Measurements from ENCODE around the gene CCDC107.

The CCDC107 gene

GRCh38 chr9:35702696-35703095 is 44.6 kb downstream of the CCDC107 start:
- no peak for DNase-seq (ENCODE audit: low read depth)

GRCh38 chr9:35703906-35704672 is 46.0 kb downstream of the CCDC107 start:
- DNase-seq (ENCODE audit: low read depth): no peak

GRCh38 chr9:35705372-35705771 is 47.3 kb downstream of the CCDC107 start:
- DNase-seq (ENCODE audit: low read depth): no peak

- DNase-seq (ENCODE audit: low read depth): no peak
Measured at GRCh38 chr9:35705836-35706430, 47.8 kb downstream of the CCDC107 start.

- no peak for DNase-seq (ENCODE audit: low read depth)
Measured at GRCh38 chr9:35706951-35707350, 48.9 kb downstream of the CCDC107 start.

- no peak for DNase-seq (ENCODE audit: low read depth)
Measured at GRCh38 chr9:35708146-35708545, 50.1 kb downstream of the CCDC107 start.

- no peak for DNase-seq (ENCODE audit: low read depth)
Measured at GRCh38 chr9:35710818-35711500, 52.9 kb downstream of the CCDC107 start.
